ENCODE results near the gene SLC26A11.
"Not testable (repeated sequence)": the region's sequence is repeated elsewhere in the genome, so short reads cannot be mapped to it uniquely, and the experiment has no call there.

Gene SLC26A11

GRCh38 chr17:80263253-80264204 lies 43.3 kb downstream of the SLC26A11 start:
- peak; percentile 86 to 92 for DNase-seq

GRCh38 chr17:80264205-80265075 lies 44.2 kb downstream of the SLC26A11 start:
- DNase-seq: peak; percentile 28 to 65

GRCh38 chr17:80265205-80266068 lies 45.2 kb downstream of the SLC26A11 start:
- DNase-seq: no peak

- no peak for DNase-seq
Observed at GRCh38 chr17:80267391-80267790, 47.2 kb downstream of the SLC26A11 start.

GRCh38 chr17:80268427-80268826 lies 48.2 kb downstream of the SLC26A11 start:
- no peak for DNase-seq

- DNase-seq: no peak
Observed at GRCh38 chr17:80269405-80269807, 49.2 kb downstream of the SLC26A11 start.

- DNase-seq: no peak
Observed at GRCh38 chr17:80270104-80270503, 49.9 kb downstream of the SLC26A11 start.

GRCh38 chr17:80270836-80271235 lies 50.6 kb downstream of the SLC26A11 start:
- no peak for DNase-seq

- no peak for DNase-seq
Observed at GRCh38 chr17:80272366-80272765, 52.1 kb downstream of the SLC26A11 start.

- DNase-seq: no peak
Observed at GRCh38 chr17:80274331-80274730, 54.1 kb downstream of the SLC26A11 start.

GRCh38 chr17:80274871-80275449 lies 54.7 kb downstream of the SLC26A11 start:
- DNase-seq: no peak

GRCh38 chr17:80275857-80276256 lies 55.6 kb downstream of the SLC26A11 start:
- not testable (repeated sequence) for DNase-seq

GRCh38 chr17:80277751-80278671 lies 57.8 kb downstream of the SLC26A11 start:
- no peak for DNase-seq

- DNase-seq: peak in 1 of 2 donors; percentile 93
Observed at GRCh38 chr17:80279895-80280294, 59.7 kb downstream of the SLC26A11 start.

- no peak for DNase-seq
Observed at GRCh38 chr17:80281516-80281915, 61.3 kb downstream of the SLC26A11 start.

GRCh38 chr17:80283116-80283852 lies 63.1 kb downstream of the SLC26A11 start:
- no peak for DNase-seq

GRCh38 chr17:80284631-80285030 lies 64.4 kb downstream of the SLC26A11 start:
- peak in 1 of 2 donors; percentile 50 for DNase-seq

- no peak for DNase-seq
Observed at GRCh38 chr17:80285237-80285920, 65.2 kb downstream of the SLC26A11 start.

GRCh38 chr17:80286638-80286960 lies 66.4 kb downstream of the SLC26A11 start:
- DNase-seq: no peak

- no peak for DNase-seq
Observed at GRCh38 chr17:80287038-80287437, 66.8 kb downstream of the SLC26A11 start.
